NCI-H2029 (cell line): ENCODE results near the gene LEPR.
A peak's percentile ranks its signal among the peaks of the same experiment; 100 is the strongest.
"Not testable (repeated sequence)": the region's sequence is repeated elsewhere in the genome, so short reads cannot be mapped to it uniquely, and the experiment has no call there.

ENCODE experiments used
- DNase-seq: peaks from one replicate; lab custom pipeline; 2025; lab: John Stamatoyannopoulos, UW

LEPR gene

DNA sequence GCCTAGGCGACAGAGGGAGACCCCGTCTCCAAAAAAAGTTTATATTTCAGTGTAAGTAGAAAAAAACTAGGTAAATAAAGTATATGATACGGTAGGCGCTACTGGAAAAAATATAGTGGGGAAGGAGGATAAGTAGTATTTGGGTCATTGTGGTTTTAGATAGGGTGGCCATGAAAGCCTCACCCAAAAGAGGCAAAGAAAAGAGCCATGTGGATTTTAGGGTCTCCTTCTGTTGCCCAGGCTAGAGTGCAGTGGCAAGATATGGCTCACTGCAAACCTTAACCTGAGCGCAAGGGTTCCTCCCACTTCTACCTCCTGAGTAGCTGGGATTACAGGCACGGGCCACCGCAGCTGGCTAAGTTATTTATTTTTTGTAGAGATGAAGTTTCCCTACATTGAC, 17.1 kb downstream of the LEPR start:
- no peak for DNase-seq

DNA sequence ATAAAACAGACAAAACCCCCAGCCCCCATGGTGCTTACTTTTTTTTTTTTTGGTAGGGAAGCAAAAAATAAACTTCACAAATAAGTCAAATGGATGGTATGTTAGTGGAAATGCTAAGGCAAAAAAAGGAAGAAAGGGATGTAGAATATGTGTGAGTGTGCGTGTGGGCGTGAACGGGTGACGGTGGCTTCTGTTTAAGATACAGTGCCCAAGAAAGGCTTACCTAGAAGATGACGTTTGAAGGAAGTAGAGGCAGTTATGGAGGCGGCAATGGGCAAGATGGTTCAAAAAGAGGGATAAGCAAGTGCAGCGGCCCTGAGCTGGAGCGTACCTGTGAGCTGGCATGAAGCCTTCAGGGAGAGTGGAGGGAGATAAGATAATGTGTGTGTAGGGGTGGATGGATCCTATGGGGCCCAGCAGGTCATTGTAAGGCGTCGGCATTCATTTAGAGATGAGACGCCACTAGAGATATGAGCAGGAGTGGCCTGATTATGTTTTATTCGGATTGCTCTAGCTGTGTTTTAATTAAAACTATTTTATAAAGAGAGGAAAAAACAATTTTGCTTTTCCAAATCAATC, 19.9 kb downstream of the LEPR start:
- DNase-seq, result no peak

DNA sequence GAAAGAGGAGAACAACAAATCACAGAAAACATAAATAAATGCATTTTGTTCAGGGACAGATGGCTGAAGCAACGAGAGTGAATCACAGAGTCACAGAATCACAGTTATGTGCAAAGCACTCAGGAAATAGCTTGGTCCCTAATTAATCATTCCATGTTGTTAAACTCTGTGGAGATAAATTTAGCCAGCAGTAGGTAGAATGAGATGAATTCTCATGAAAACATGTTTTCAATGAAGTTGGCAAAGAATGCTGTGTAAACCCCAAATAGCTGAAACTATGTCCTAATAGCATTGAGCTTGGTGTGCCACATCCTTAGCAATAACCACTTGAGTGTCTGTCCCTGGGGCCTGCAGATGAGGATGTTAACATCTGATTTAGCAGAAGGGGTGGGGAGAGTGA, 20.4 kb downstream of the LEPR start:
- DNase-seq, result no peak

DNA sequence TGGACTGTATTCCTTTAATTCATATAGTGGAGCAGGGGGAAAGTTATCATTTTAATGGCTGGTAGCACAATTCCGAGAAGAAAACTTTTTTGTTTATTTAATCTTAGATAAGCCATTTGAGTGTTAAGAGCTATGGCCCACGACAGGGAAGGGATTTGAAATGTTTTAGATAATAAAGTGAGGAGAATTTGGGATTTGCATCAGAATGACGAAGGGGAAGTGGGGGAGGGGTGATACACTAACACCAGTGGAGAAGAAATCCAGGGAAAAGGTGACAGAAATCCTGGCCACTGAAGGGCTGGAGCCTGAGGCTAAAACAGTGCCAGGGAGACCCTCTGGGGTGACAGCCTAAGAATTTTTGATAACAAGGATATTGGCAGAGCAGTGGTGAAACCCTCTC, 21.0 kb downstream of the LEPR start:
- DNase-seq, result no peak

DNA sequence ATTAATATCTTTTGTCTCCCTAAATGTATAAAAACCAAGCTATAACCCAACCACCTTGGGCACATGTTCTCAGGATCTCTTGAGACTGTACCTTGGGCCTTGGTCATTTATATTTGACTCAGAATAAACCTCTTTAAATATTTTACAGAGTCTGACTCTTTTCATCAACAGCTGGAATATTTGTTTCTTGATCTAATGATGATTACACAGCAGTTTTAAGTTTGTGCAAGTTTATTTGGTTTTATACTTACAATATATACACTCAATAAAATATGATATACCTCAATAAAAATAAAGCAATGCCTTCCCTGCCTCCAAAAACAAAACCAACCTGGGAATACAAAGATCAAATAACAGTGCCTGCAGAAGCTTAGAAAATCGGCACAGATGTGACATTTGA, 22.0 kb downstream of the LEPR start:
- no peak for DNase-seq

- DNase-seq, result no peak
Observed at GRCh38 chr1:65443647-65444046, 23.2 kb downstream of the LEPR start.

DNA sequence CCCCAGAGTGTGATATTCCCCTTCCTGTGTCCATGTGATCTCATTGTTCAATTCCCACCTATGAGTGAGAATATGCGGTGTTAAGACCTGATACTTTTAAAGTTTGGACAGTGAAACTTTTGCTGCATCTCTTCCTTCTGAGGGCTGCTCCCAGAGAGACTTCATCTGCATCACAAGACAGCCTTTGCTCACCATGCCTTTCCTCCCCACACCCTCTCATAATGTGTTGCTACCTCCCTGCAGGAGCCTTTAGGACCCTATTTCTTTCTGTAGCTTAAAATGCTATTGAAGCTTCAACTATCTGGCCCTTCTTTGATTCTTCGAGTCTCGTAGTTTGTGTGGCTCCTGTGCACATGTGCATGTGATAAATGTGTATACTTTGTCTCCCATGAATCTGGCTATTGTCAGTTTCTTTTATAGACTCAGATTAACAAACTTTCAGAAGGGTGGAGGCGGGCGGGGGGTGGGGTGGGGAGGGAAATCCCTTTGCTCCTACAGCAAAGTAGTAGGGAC, 23.7 kb downstream of the LEPR start:
- DNase-seq, result no peak

DNA sequence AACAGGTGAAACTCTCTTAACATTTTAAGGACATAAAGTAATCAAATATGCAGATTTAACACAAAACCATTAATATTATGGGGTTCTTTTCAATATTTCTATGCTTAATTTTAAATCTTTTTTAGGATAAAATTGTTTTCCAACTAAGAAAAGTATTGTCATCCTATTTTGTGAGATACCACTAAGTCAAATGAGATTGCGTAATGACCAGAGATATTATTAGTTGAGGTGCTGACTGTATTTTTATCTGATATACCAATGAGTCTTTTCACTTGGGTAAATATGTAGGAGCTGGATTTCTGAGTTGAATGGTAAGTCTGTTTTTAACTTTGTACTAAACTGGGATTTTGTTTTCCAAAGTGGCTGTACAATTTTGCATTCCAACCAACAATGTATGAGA, 25.4 kb downstream of the LEPR start:
- DNase-seq, result no peak

DNA sequence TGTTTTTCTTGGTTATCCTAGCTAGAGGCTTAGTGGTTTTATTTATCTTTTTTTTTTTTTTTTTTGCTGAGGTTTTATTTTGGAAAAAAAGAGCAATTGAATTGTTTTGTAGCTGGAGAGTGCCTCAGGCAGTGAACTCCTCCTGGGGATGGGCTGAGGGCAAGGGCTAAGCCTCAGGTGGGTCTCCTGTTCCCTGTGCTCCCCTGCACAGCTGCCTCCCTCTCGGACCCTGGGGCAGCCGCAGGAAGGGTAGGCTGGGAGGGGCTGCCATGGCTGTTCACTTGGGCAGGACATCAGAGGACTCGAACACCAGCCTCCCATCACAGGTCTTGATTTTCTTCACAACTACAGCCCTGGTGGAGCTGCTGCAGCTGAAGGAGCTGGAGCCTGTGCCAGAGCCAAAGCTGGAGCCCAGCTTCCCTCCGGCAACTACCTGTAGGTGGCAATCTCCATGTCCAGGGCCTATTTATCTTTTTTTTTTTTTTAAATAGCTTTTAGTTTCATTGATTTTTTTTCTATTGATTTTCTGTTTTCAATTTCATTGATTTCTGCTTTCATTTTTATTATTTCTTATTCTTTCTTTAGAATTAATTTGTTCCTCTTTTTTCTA, 28.9 kb downstream of the LEPR start:
- DNase-seq, result no peak

GRCh38 chr1:65455678-65456077, 35.2 kb downstream of the LEPR start:
- not testable (repeated sequence) for DNase-seq

GRCh38 chr1:65456481-65456880, 36.0 kb downstream of the LEPR start:
- DNase-seq, result no peak

GRCh38 chr1:65457868-65458267, 37.4 kb downstream of the LEPR start:
- DNase-seq, result no peak

GRCh38 chr1:65458730-65459396, 38.4 kb downstream of the LEPR start:
- DNase-seq, result no peak

DNA sequence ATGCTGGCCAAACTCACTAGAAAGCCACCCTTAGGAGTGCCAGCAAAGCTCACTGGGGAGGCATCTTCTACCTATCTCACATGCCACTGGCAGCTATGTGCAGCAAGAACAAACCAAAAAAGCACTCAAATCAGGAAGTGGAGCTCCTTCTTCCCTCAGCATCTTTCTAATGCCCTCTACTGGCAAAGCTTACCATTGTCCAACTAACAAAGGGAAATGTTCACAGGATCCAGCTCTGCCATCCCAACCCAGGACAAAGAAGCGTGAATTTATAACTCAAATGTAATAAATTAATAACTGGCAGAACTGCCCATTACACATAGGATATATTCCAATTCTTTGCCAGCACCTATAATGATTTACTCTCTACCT, 38.9 kb downstream of the LEPR start:
- no peak for DNase-seq

- DNase-seq, result not testable (repeated sequence)
Observed at GRCh38 chr1:65465837-65466236, 45.4 kb downstream of the LEPR start.

DNA sequence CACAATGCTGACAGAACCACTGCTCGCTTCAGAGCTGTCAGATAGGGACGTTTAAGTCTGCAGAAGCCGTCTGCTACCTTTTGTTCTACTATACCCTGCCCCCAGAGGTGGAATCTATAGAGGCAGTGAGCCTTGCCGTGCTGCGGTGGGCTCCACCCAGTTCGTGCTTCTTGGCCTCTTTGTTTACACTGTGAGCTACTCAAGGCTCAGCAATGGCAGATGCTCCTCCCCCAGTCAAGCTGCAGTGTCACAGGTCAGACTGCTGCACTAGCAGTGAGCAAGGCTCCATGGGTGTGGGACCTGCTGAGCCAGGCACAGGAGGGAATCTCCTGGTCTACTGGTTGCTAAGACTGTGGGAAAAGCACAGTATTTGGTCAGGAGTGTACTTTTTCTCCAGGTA, 47.1 kb downstream of the LEPR start:
- no peak for DNase-seq

- DNase-seq, result no peak
Observed at GRCh38 chr1:65469126-65469888, 48.8 kb downstream of the LEPR start.

DNA sequence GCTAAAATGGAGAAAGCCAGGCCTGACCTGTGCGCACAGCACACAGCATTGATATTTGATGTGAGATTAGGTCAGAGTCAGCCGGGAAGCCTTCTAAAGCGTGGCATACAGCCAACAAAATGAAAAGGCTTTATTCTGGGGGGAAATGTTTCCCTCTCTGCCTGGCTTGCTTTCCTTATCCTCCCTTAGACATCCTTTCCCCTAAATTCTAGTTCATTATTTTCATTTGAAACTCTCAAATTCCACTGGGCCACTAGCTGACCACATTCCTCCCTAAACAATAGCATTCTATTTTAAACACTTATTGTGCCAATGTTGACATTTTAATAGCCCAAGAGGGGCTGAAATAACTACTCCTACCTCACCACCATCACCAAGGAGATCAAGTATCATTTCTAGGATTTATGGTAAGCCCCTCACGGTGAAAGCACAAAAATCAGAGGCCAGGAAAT, 49.4 kb downstream of the LEPR start:
- DNase-seq, result peak; percentile 67
